CD14-positive monocyte (primary cell): Measurements from ENCODE around the gene TNNI3K. TPM values are rescaled to one million over a fixed set of nuclear protein-coding genes. Genes with fewer than 3 reads are reported as not detected.

Experiments used
- DNase-seq, 3 donors: peaks; one replicate each; pipeline ENCODE4 v3.0.0-alpha.2; 2011 to 2022
- H2AFZ ChIP-seq: 2 replicates; pipeline ENCODE4 v1.6.0; 2012; ENCODE audit warnings: mild to moderate bottlenecking, low read depth, low read length, inconsistent platforms; ENCODE audit not compliant: insufficient read depth, poor library complexity, severe bottlenecking
- H3K27ac ChIP-seq, 2 donors: 1 replicate in 1 of 2; 2 replicates in 1 of 2; pipeline ENCODE4 v1.5.1; 2012 to 2013; ENCODE audit warnings: low read length in 2 of 2, control low read depth in 1 of 2, inconsistent platforms in 1 of 2, low read depth in 1 of 2, mild to moderate bottlenecking in 1 of 2
- H3K27me3 ChIP-seq, 2 donors: one replicate each; pipeline versions ENCODE4 v1.6.0 to v1.6.1; 2011 to 2013; ENCODE audit warnings: low read length in 2 of 2; ENCODE audit not compliant: control insufficient read depth in 2 of 2, insufficient read depth in 2 of 2
- H3K36me3 ChIP-seq, 2 donors: replicated peaks in 1 of 2; 1 replicate in 1 of 2; 2 replicates in 1 of 2; pipeline versions ENCODE4 v1.5.1 to v1.6.1; 2012 to 2013; ENCODE audit warnings: low read length in 2 of 2, control low read depth in 1 of 2, inconsistent platforms in 1 of 2, mild to moderate bottlenecking in 1 of 2; ENCODE audit not compliant: insufficient read depth in 2 of 2, control insufficient read depth in 1 of 2
- H3K4me1 ChIP-seq, 2 donors: 1 replicate in 1 of 2; 2 replicates in 1 of 2; pipeline versions ENCODE4 v1.5.1 to v1.6.1; 2012 to 2013; ENCODE audit warnings: low read length in 2 of 2, control low read depth in 1 of 2, inconsistent platforms in 1 of 2, mild to moderate bottlenecking in 1 of 2, moderate library complexity in 1 of 2; ENCODE audit not compliant: insufficient read depth in 2 of 2, control insufficient read depth in 1 of 2
- H3K4me2 ChIP-seq: replicated peaks from 2 replicates; pipeline ENCODE3; 2012; ENCODE audit warnings: low read length, moderate library complexity, mild to moderate bottlenecking; ENCODE audit not compliant: poor library complexity, severe bottlenecking; ENCODE audit errors: extremely low read depth
- H3K4me3 ChIP-seq, 3 experiments: fragments of 200-600 bp in 1 of 3; sonication (generic) in 1 of 3; replicated peaks in 1 of 3; 1 replicate in 2 of 3; 2 replicates in 1 of 3; pipeline ENCODE4 v1.5.1; 2011 to 2013; ENCODE audit warnings: low read length in 3 of 3, mild to moderate bottlenecking in 3 of 3, control low read depth in 2 of 3, low read depth in 2 of 3, inconsistent platforms in 1 of 3, moderate library complexity in 1 of 3
- H3K79me2 ChIP-seq: 2 replicates; pipeline ENCODE4 v1.6.0; 2012; ENCODE audit warnings: mild to moderate bottlenecking, control low read depth, inconsistent platforms, low read length, moderate library complexity; ENCODE audit not compliant: insufficient read depth
- H3K9ac ChIP-seq: 2 replicates; pipeline ENCODE4 v1.6.0; 2017; ENCODE audit warnings: low read length, mild to moderate bottlenecking; ENCODE audit not compliant: insufficient read depth, poor library complexity, severe bottlenecking
- H3K9me3 ChIP-seq, 2 donors: replicated peaks in 1 of 2; 1 replicate in 1 of 2; 2 replicates in 1 of 2; pipeline versions ENCODE4 v1.5.1 to v1.6.1; 2012 to 2013; ENCODE audit warnings: low read length in 2 of 2, control low read depth in 1 of 2; ENCODE audit not compliant: control insufficient read depth in 1 of 2, insufficient read depth in 1 of 2
- H4K20me1 ChIP-seq: 2 replicates; pipeline ENCODE4 v1.6.0; 2012; ENCODE audit warnings: mild to moderate bottlenecking, low read length, control low read depth, moderate library complexity; ENCODE audit not compliant: insufficient read depth
- H3K27ac Mint-ChIP-seq, 7 donors: one replicate each; pipeline ENCODE4 v1.8.0; 2020; ENCODE audit warnings: mild to moderate bottlenecking in 7 of 7, mixed read lengths in 7 of 7, moderate library complexity in 6 of 7, inconsistent platforms in 2 of 7
- H3K27me3 Mint-ChIP-seq, 3 donors: one replicate each; pipeline ENCODE4 v1.8.0; 2021 to 2022; ENCODE audit warnings: low read depth in 3 of 3, mild to moderate bottlenecking in 3 of 3, mixed read lengths in 3 of 3, moderate library complexity in 3 of 3, inconsistent platforms in 1 of 3
- H3K36me3 Mint-ChIP-seq, 2 donors: one replicate each; pipeline ENCODE4 v1.8.0; 2020; ENCODE audit warnings: mixed read lengths in 2 of 2, inconsistent platforms in 1 of 2, mild to moderate bottlenecking in 1 of 2
- H3K4me1 Mint-ChIP-seq: one replicate; pipeline ENCODE4 v1.8.0; 2020; ENCODE audit warnings: mild to moderate bottlenecking, mixed read lengths
- H3K4me3 Mint-ChIP-seq, 2 donors: one replicate each; pipeline ENCODE4 v1.8.0; 2020; ENCODE audit warnings: mild to moderate bottlenecking in 2 of 2, mixed read lengths in 2 of 2, moderate library complexity in 1 of 2
- H3K9me3 Mint-ChIP-seq, 7 donors: one replicate each; pipeline ENCODE4 v1.8.0; 2020 to 2022; ENCODE audit warnings: mixed read lengths in 7 of 7, mild to moderate bottlenecking in 6 of 7, moderate library complexity in 6 of 7, inconsistent platforms in 2 of 7
- WGBS: methylation state at CpG from one replicate; pipeline ENCODE4 v1.1.5; 2013; ENCODE audit warnings: missing lambda C conversion rate; ENCODE audit not compliant: insufficient coverage; 5-methylcytosine and 5-hydroxymethylcytosine counted together
- intact Hi-C, 2 donors: fragments of 100-400 bp; cut with micrococcal nuclease; formaldehyde crosslinking; loops; one replicate each; pipeline versions ENCODE4 v1.15.0 to v1.15.1; 2023
- polyA plus RNA-seq, 3 donors: library from polyadenylated mRNA; depleted of rRNA in 1 of 3; unstranded in 2 of 3; stranded (reverse) in 1 of 3; fragments of 300-500 nt in 2 of 3; fragments of >200 nt in 1 of 3; fragmentation: Illumina TruSeq in 2 of 3; gene quantifications; 1 replicate in 2 of 3; 2 replicates in 1 of 3; pipeline ENCODE4 v1.2.3, GENCODE V29; 2012 to 2021
- TF ChIP-seq, protein P1 (sequence below): fragments of 200-600 bp; IDR thresholded peaks from one replicate; pipeline ENCODE4 v1.8.0; 2022; ENCODE audit warnings: antibody characterized with exemption, mild to moderate bottlenecking

Gene TNNI3K
- polyA plus RNA-seq, 3 donors: 0.51 TPM; not detected in 2

GRCh38 chr1:74197657-74198552 is 37.3 kb upstream of the TNNI3K start, which contains the start of the genes FPGT and LRRIQ3:
FPGT (plus strand) TSS chr1:74198242; CDS start chr1:74198279, 37 bp downstream.
LRRIQ3 (minus strand) TSS chr1:74198176; CDS start chr1:74183684, 14,492 bp downstream.
- H3K4me2 ChIP-seq: peak within 1 kb of the TSS; percentile 79
- WGBS: 4% methylated on average over 38 of the region's 41 CpGs
- H4K20me1 ChIP-seq: no peaks in the 10 kb centered on the region
- Mint-ChIP-seq H3K4me3 (peak within 1 kb of the TSS; percentile 93 to 96), H3K27me3 (peaks cover 0 to 4% (median 0%) of the 10 kb centered on the region in 3 donors), H3K9me3 (peaks cover 0 to 2% (median 0%) of the 10 kb centered on the region in 7 donors), H3K36me3 (peaks cover 17 to 21% of the 10 kb centered on the region in 2 donors), H3K4me1 (peaks cover 19% of the 10 kb centered on the region), H3K27ac (peak within 1 kb of the TSS; percentile 93 to 99 (median 98))
- intact Hi-C loops: no loop called here
- H3K4me1 ChIP-seq: peaks cover 14 to 24% of the 10 kb centered on the region in 2 donors
- peak; percentile 88 to 90 (median 89) for DNase-seq
- H3K36me3 ChIP-seq: peaks cover 18 to 20% of the 10 kb centered on the region in 2 donors
- peak within 1 kb of the TSS; percentile 94 for H2AFZ ChIP-seq
- peaks cover 9% of the 10 kb centered on the region for H3K79me2 ChIP-seq
- no peaks in the 10 kb centered on the region for H3K9me3 ChIP-seq
- H3K4me3 ChIP-seq: peak within 1 kb of the TSS; percentile 75 to 89 (median 88)
- H3K27me3 ChIP-seq: no peaks in the 10 kb centered on the region
- peak within 1 kb of the TSS; percentile 78 for H3K9ac ChIP-seq
- TF ChIP-seq, protein P1, sequence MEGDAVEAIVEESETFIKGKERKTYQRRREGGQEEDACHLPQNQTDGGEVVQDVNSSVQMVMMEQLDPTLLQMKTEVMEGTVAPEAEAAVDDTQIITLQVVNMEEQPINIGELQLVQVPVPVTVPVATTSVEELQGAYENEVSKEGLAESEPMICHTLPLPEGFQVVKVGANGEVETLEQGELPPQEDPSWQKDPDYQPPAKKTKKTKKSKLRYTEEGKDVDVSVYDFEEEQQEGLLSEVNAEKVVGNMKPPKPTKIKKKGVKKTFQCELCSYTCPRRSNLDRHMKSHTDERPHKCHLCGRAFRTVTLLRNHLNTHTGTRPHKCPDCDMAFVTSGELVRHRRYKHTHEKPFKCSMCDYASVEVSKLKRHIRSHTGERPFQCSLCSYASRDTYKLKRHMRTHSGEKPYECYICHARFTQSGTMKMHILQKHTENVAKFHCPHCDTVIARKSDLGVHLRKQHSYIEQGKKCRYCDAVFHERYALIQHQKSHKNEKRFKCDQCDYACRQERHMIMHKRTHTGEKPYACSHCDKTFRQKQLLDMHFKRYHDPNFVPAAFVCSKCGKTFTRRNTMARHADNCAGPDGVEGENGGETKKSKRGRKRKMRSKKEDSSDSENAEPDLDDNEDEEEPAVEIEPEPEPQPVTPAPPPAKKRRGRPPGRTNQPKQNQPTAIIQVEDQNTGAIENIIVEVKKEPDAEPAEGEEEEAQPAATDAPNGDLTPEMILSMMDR: no peak
- peak within 1 kb of the TSS; percentile 78 to 93 for H3K27ac ChIP-seq

- peak overlapping the region in 4 of 7 donors; percentile 52 to 98 (median 78) for H3K27ac Mint-ChIP-seq
- TF ChIP-seq, protein P1: no peak
- Histone ChIP-seq H3K27me3 (no peaks in the 10 kb centered on the region), H3K9me3 (no peaks in the 10 kb centered on the region), H3K27ac (peak overlapping the region in 1 of 2 donors; percentile 93), H4K20me1 (no peaks in the 10 kb centered on the region), H2AFZ (peak overlapping the region; percentile 94), H3K4me3 (peak overlapping the region; percentile 75 to 89 (median 88)), H3K36me3 (peaks cover 28 to 35% of the 10 kb centered on the region in 2 donors), H3K9ac (no peak overlapping the region), H3K4me2 (peak overlapping the region; percentile 79), H3K4me1 (peaks cover 14 to 24% of the 10 kb centered on the region in 2 donors), H3K79me2 (peaks cover 9% of the 10 kb centered on the region)
- peaks cover 24 to 35% of the 10 kb centered on the region in 2 donors for H3K36me3 Mint-ChIP-seq
- WGBS: 0% methylated on average over 2 of the region's 5 CpGs
- H3K27me3 Mint-ChIP-seq: peaks cover 0 to 4% (median 0%) of the 10 kb centered on the region in 3 donors
- peak in 2 of 3 donors; percentile 36 to 38 for DNase-seq
- peaks cover 0 to 2% (median 0%) of the 10 kb centered on the region in 7 donors for H3K9me3 Mint-ChIP-seq
- intact Hi-C loops: no loop called here
- H3K4me3 Mint-ChIP-seq: peak overlapping the region; percentile 51 to 68
- H3K4me1 Mint-ChIP-seq: peaks cover 19% of the 10 kb centered on the region
These were observed 35.7 kb upstream of the TNNI3K start for GRCh38 chr1:74199504-74199903.
